ENCODE measurements around the gene FBF1.

DNA sequence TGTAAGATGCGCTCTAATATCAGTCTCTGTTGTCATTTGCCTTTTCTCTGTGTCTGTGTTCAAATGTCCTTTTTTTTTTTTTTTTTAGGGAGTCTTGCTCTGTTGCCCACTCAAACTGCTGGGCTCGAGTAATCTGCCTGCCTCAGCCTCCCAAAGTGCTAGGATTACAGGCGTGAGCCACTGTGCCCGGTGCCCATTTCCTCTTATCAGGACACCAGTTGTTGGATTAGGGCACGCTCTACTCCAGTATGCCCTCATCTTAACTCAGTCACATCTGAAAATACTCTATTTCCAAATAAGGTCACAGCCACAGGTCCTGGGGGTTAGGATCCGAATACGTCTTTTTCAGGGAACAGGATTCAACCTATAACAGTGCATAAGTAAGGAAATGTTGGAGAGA lies 60.6 kb downstream of the FBF1 start:
- TF ChIP-seq, protein P1, sequence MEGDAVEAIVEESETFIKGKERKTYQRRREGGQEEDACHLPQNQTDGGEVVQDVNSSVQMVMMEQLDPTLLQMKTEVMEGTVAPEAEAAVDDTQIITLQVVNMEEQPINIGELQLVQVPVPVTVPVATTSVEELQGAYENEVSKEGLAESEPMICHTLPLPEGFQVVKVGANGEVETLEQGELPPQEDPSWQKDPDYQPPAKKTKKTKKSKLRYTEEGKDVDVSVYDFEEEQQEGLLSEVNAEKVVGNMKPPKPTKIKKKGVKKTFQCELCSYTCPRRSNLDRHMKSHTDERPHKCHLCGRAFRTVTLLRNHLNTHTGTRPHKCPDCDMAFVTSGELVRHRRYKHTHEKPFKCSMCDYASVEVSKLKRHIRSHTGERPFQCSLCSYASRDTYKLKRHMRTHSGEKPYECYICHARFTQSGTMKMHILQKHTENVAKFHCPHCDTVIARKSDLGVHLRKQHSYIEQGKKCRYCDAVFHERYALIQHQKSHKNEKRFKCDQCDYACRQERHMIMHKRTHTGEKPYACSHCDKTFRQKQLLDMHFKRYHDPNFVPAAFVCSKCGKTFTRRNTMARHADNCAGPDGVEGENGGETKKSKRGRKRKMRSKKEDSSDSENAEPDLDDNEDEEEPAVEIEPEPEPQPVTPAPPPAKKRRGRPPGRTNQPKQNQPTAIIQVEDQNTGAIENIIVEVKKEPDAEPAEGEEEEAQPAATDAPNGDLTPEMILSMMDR (conservative IDR thresholded peaks at IDR 0.05 in 1 of 2, IDR thresholded peaks at IDR 0.05 in 1 of 2; ENCODE audit: extremely low read depth in 1 of 2, insufficient read depth in 1 of 2, low read depth in 1 of 2, low read length in 2 of 2), result no peak
- no peak for TF ChIP-seq EZH2 (IDR thresholded peaks at IDR 0.05; ENCODE audit: borderline replicate concordance, low read length)
